ENCODE results near the gene FARS2.
"Not testable (repeated sequence)": the region's sequence is repeated elsewhere in the genome, so short reads cannot be mapped to it uniquely, and the experiment has no call there.

FARS2 gene

GRCh38 chr6:5540370-5540769, 279.1 kb downstream of the FARS2 start:
- peak; percentile 35 for DNase-seq (ENCODE audit: low spot score)

DNA sequence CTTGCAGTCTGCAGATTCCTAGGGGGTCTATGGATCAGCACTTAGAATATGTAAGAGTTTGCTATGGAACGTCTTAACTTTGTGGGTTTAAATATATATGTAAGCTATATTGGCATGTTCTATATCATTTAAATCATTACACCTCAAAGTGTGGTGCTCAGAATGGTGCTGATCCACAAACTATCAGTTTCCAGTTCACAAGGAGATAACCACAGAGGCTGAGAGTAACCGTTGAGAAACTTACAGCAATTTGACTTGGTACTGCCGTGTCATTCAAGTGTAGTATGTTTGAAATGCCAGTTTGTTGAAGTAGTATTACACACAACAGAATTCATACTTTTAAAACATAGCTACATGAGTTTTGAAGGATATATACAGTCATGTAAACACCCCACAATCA, 279.7 kb downstream of the FARS2 start:
- DNase-seq (ENCODE audit: low spot score) = no peak

DNA sequence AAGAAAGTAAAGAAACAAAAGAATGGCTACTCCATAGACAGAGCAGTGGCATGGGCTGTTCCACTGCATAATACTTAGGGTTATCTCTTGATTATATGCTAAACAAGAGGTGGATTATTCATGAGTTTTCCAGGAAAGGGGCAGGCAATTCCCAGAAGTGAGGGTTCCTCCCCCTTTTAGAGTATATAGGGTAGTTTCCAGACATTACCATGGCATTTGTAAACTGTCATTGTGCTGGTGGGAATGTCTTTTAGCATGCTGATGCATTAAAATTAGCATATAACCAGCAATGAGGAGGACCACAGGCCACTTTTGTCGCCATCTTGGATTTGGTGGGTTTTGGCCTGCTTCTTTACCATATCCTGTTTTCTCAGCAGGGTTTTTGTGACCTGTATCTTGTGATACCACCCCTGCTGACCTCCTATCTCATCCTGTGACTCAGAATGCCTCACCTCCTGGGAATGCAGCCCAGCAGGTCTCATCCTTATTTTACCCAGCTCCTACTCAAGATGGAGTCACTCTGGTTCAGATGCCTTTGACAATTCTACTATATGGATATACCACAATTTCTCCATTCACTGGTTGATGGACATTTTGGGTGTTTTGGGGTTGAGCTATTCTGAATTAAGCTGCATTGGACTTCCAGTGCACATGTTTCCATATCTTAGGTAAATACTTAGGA, 280.6 kb downstream of the FARS2 start:
- DNase-seq (ENCODE audit: low spot score) = no peak

GRCh38 chr6:5547556-5547955, 286.2 kb downstream of the FARS2 start:
- DNase-seq (ENCODE audit: low spot score) = no peak

DNA sequence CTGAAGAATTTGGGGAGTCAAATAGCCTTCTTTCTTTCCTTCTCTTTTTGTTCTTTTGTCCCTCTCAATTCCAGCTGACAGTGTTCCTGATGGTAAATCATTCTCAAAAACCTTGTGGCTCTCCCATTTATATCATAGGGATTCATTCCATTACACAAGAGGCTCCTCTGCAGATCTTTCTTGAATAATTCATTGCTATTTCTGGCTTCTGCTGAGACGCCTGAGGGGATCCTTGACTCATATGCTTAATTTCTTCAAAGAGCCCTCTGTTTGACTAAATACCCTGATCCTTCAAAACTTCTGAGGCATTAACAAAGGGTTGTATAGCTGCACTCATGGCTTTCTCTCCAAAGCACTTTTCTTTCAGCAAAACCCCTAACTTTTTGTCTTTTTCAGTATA, 289.3 kb downstream of the FARS2 start:
- DNase-seq (ENCODE audit: low spot score) = no peak

DNA sequence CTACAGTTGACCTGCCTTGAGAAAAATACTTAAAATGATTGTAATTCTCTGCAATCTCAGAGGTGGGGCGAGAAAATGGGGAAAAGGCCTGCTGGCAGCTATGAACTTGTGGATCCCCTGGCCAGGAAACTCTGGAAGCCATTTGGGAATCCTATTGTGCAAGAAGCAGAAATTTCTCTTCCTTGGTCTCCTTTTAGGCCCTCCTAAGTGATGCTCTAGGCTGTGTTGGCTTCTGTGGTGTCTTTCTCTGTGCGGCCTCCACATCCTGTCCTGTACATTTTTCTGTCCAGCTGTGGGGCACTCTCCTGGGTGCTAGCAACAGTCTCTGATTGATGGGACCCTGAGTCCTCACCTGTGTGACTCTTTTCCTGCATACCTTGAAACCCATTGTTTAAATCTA, 290.9 kb downstream of the FARS2 start:
- DNase-seq (ENCODE audit: low spot score) = no peak

DNA sequence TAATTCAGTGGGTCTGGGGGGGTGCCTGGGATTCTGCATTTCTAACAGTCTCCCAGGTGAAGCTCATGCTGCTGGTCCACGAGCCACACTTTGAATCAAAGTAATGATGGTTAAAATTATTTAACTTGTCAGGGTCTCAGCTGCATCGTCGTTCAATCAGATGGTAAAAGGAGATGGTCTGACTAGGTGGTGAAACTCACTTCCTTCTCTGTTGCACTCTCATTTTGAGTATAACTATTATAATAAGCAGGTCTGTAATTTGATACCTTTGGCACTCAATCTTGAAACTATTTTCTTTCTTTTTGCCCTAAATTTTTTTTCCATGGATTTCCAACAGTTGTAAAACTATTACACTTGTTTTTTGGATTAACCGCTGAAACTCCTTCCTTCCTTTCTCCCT, 292.5 kb downstream of the FARS2 start:
- DNase-seq (ENCODE audit: low spot score) = no peak

- no peak for DNase-seq (ENCODE audit: low spot score)
These were observed 292.9 kb downstream of the FARS2 start for GRCh38 chr6:5554226-5554625.

DNA sequence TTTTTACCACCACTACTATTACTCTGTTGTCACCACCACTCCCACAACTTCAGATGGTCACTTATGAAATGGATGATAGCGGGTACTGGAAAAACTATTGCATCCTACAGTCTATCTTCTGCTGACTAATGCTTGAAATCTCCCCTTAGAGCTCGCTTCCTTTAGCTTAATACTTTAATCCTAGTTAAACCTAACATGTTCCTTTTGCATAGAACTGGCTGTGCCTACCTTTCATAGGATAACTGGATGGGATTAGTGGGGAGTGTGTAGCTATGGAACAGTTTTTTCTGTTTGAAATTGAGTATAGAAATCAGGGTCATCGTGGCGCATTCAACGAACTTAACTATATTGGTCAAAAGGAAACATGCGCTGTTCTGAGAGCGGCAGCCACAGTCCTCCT, 294.7 kb downstream of the FARS2 start:
- DNase-seq (ENCODE audit: low spot score) = no peak

DNA sequence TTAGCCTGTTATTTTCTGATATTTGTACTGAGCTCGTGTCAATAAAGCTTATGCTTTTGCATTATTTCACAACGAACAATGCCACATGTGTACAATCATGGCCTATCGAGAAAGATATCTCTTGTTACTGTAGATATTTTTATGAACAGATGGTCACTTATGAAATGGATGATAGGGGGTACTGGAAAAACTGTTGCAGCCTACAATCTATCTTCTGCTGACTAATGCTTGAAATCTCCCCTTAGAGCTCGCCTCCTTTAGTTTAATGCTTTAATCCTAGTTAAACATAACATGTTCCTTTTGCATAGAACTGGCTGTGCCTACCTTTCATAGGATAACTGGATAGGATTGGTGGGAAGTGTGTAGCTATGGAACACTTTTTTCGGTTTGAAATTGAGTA, 296.2 kb downstream of the FARS2 start:
- no peak for DNase-seq (ENCODE audit: low spot score)

GRCh38 chr6:5559651-5560050, 298.3 kb downstream of the FARS2 start:
- DNase-seq (ENCODE audit: low spot score) = no peak

- no peak for DNase-seq (ENCODE audit: low spot score)
These were observed 301.0 kb downstream of the FARS2 start for GRCh38 chr6:5562277-5562676.

DNA sequence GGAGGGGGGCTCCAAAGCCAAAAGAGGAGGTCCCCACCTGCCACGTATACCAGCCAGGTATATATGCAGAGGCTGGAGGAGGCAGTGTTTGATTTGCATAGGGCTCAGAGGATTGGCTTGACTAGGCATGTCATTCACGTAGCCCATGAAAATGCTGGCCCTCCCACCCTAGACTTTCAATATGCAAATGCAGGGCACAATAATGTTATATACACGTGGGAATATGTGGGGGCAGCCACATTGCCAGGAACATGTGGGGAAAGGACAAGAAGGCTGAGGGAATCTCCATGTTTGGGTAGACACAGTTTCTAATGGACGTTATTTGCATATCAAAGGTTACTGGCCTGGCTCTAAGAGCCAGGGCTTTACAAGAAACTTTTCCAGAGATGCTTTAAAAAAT, 301.8 kb downstream of the FARS2 start:
- DNase-seq (ENCODE audit: low spot score) = no peak

DNA sequence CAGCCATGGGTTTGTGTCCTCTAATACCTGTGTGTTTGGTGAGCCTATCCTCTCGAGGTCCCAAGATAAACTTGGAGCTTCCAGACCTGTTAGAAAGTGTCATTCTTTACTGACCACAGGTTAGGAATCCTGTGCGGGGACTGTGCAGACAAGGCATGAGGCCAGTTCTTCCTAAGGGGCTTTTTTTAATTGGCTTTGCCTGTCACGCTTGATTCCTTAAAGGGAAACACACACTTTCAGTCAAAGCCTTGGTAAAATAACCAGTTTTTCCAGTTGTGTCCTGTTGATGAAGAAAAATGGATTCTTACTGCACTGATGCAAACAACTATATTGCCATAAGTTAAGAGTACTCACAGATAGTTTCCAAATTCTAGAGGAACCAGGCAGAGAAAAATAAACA, 303.4 kb downstream of the FARS2 start:
- not testable (repeated sequence) for DNase-seq (ENCODE audit: low spot score)

DNA sequence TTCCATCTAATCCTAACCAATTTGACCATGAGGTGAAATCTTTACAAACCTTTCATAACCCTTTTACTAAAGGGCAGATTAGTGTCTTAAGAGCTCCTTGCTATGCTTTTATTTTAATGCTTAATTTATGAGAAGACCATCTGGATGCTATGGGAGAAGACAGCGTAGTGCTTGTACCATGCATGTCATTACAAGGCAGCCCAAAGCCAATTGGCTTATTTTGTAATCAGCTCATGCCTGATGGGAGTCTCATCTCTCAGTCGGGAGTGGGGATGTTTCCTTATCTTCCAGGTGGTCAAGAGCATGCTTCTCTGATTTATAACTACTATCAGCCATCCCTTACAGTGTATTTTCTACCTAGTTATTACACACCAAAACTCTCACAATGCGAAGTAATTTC, 304.7 kb downstream of the FARS2 start:
- no peak for DNase-seq (ENCODE audit: low spot score)

GRCh38 chr6:5566718-5567117, 305.4 kb downstream of the FARS2 start:
- DNase-seq (ENCODE audit: low spot score) = no peak

GRCh38 chr6:5567352-5567751, 306.0 kb downstream of the FARS2 start:
- no peak for DNase-seq (ENCODE audit: low spot score)

GRCh38 chr6:5567890-5568289, 306.6 kb downstream of the FARS2 start:
- no peak for DNase-seq (ENCODE audit: low spot score)

GRCh38 chr6:5569491-5569890, 308.2 kb downstream of the FARS2 start:
- DNase-seq (ENCODE audit: low spot score) = no peak

- DNase-seq (ENCODE audit: low spot score) = no peak
These were observed 309.3 kb downstream of the FARS2 start for GRCh38 chr6:5570641-5571040.

GRCh38 chr6:5580736-5581581, 319.6 kb downstream of the FARS2 start:
- DNase-seq (ENCODE audit: low spot score) = no peak

- no peak for DNase-seq (ENCODE audit: low spot score)
These were observed 321.4 kb downstream of the FARS2 start for GRCh38 chr6:5582762-5583161.

DNA sequence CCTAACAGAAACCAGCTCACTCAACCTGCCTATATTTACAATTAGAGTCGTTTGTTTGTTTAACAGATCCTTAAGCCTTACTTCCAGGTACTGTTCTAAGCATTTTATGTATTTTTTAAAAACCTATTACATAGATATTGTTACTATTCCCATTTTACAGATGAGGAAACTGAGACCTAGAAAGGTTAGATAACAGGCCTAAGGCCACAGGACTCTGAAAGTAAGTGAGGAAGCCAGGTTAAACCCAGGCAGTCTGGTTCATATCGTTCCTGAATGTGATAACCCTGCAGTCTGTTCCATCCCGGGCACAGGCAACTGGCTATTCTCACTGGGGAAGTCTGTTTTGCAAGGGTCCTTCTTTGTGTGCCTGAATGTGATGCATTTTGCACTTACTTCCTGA, 322.2 kb downstream of the FARS2 start:
- no peak for DNase-seq (ENCODE audit: low spot score)

GRCh38 chr6:5584078-5584482, 322.8 kb downstream of the FARS2 start:
- DNase-seq (ENCODE audit: low spot score) = peak; percentile 30
